ENCODE data around the gene SMAD3. TPM values are rescaled to one million over a fixed set of nuclear protein-coding genes. Genes with fewer than 3 reads are reported as not detected.
A peak's percentile ranks its signal among the peaks of the same experiment; 100 is the strongest.

Gene SMAD3
- total and polyA plus RNA-seq, 4 donors = 10.9 to 41.6 (median 23.4) TPM

DNA sequence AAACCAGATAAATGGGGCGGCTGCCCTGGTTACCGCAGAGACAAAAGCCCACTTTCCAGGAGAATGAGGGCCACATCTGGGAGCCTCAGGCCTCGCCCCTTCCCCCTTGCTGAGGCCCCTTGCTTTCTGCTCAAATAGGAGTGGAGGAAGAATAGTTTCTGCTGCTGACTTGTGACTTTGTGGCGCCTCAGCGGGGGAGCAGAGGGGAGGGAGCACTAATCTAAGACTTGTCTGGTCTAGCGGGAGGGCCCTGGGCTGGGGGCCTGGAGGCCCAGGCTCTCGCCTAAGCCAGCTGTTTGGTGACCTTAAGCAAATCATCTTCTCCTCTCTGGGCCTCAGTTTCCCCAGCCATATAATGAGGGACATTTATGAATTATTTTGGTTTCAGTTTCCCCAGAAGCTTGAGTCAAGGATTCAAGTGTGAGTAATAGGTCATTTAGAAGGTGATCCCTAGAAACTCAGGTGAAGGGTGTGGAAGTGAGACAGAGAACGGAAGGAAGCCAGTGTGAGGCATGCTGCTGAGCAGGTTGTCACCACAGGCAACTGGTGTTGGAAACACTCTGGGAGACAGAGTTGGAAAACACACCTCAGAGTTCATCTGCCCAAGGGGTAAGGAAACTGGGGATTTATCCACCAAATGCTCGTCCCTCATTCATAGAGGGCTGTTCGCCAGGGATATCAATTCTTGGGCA lies 25.9 kb upstream of the SMAD3 start:
- H3K9ac ChIP-seq (ENCODE audit: insufficient read depth in 1 of 2, low read length in 2 of 2) = no peak overlapping the region
- no peaks in the 10 kb centered on the region for H3K9me3 ChIP-seq (ENCODE audit: control insufficient read depth in 4 of 4, insufficient read depth in 3 of 4, low read length in 3 of 4)
- no peaks in the 10 kb centered on the region for H3K27me3 ChIP-seq (ENCODE audit: control insufficient read depth in 3 of 3, insufficient read depth in 3 of 3, low read length in 2 of 3)
- H3K4me3 ChIP-seq = no peak overlapping the region
- WGBS, 2 donors = 57 to 77% methylated on average over 10 of the region's 10 CpGs
- DNase-seq = peak; percentile 69 to 84 (median 78)
- no peak overlapping the region for H3K27ac ChIP-seq (ENCODE audit: low read depth in 1 of 2, low read length in 1 of 2)
- H3K36me3 ChIP-seq (ENCODE audit: control insufficient read depth in 4 of 4, insufficient read depth in 4 of 4, low read length in 4 of 4) = no peaks in the 10 kb centered on the region
- H3K4me1 ChIP-seq (ENCODE audit: control insufficient read depth in 5 of 5, insufficient read depth in 5 of 5, low read length in 5 of 5) = peaks cover 0 to 30% (median 2%) of the 10 kb centered on the region in 5 donors
- no peak for TF ChIP-seq CTCF (IDR thresholded peaks at IDR 0.05; ENCODE audit: control extremely low read depth, extremely low read depth)
- no peak for ATAC-seq (ENCODE audit: insufficient read depth, low FRiP score)

DNA sequence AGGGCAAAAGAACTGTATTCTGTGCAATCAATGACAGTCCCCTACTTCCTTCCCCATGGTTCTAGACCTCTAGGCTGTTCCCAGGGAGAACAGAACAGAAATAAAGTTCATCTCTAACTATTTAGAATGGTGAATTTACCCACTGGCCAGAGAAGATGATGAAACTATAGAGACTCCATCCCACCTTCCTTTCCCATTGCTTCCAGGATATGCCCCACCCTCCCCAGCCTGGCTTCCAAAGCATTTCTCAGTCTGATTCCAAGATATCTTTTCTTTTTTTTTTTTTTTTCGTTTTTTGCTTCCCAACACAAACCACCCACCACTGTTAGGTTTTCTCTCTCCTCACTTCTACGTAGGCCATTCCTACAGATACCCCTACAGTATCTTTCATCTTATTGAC lies 25.1 kb upstream of the SMAD3 start:
- Histone ChIP-seq H3K27me3 (ENCODE audit: control insufficient read depth in 3 of 3, insufficient read depth in 3 of 3, low read length in 2 of 3) (no peaks in the 10 kb centered on the region), H3K9ac (ENCODE audit: insufficient read depth in 1 of 2, low read length in 2 of 2) (no peak overlapping the region), H3K4me1 (ENCODE audit: control insufficient read depth in 5 of 5, insufficient read depth in 5 of 5, low read length in 5 of 5) (peaks cover 0 to 30% (median 2%) of the 10 kb centered on the region in 5 donors), H3K9me3 (ENCODE audit: control insufficient read depth in 4 of 4, insufficient read depth in 3 of 4, low read length in 3 of 4) (no peaks in the 10 kb centered on the region), H3K27ac (ENCODE audit: low read depth in 1 of 2, low read length in 1 of 2) (no peak overlapping the region), H3K36me3 (ENCODE audit: control insufficient read depth in 4 of 4, insufficient read depth in 4 of 4, low read length in 4 of 4) (no peaks in the 10 kb centered on the region), H3K4me3 (no peak overlapping the region)
- ATAC-seq (ENCODE audit: insufficient read depth, low FRiP score) = no peak
- 69 to 84% methylated on average over 2 of the region's 2 CpGs for WGBS, 2 donors
- no peak for DNase-seq
- no peak for TF ChIP-seq CTCF (IDR thresholded peaks at IDR 0.05; ENCODE audit: control extremely low read depth, extremely low read depth)

DNA sequence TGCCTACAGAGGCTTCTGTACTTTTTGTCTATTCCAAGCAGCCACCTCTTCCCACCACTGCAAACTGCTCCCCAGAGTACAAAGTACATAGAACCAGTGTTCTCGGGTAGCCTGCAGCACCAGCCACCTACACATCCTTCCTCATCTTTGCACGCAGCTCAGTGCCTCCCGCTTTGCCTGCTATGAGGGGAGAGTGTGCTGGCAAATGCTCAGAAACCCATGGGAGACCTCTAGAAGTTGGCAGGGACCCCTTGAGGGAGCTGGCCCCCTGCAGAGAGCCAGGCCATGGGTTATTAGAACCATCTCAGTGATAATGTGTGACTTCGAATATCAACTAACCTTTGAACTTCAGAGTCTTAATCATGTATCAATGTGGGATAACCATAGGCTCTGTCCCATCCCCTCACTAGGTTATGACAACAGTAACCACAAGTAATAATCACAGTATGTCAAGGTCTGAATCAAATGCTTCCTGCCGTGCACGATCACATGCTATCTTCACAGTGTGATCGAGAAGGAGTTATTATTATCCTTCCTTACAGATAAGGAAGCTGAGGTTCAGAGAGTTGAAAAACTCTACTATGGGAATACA lies 22.8 kb upstream of the SMAD3 start:
- Histone ChIP-seq H3K4me3 (no peak overlapping the region), H3K27ac (ENCODE audit: low read depth in 1 of 2, low read length in 1 of 2) (no peak overlapping the region), H3K9ac (ENCODE audit: insufficient read depth in 1 of 2, low read length in 2 of 2) (no peak overlapping the region), H3K9me3 (ENCODE audit: control insufficient read depth in 4 of 4, insufficient read depth in 3 of 4, low read length in 3 of 4) (no peaks in the 10 kb centered on the region), H3K4me1 (ENCODE audit: control insufficient read depth in 5 of 5, insufficient read depth in 5 of 5, low read length in 5 of 5) (peaks cover 0 to 30% (median 2%) of the 10 kb centered on the region in 5 donors), H3K27me3 (ENCODE audit: control insufficient read depth in 3 of 3, insufficient read depth in 3 of 3, low read length in 2 of 3) (no peaks in the 10 kb centered on the region), H3K36me3 (ENCODE audit: control insufficient read depth in 4 of 4, insufficient read depth in 4 of 4, low read length in 4 of 4) (no peaks in the 10 kb centered on the region)
- ATAC-seq (ENCODE audit: insufficient read depth, low FRiP score) = no peak
- TF ChIP-seq CTCF (IDR thresholded peaks at IDR 0.05; ENCODE audit: control extremely low read depth, extremely low read depth) = no peak
- 27 to 64% methylated on average over 7 of the region's 7 CpGs for WGBS, 2 donors
- no peak for DNase-seq
